Occipital lobe (tissue), 2 donors: ENCODE data around the gene OR2D2. TPM values are rescaled to one million over a fixed set of nuclear protein-coding genes. Genes with fewer than 3 reads are reported as not detected.
"Not testable (repeated sequence)": the region's sequence is repeated elsewhere in the genome, so short reads cannot be mapped to it uniquely, and the experiment has no call there.

Source experiments
- DNase-seq: peaks from one replicate; lab custom pipeline; 2025; lab: John Stamatoyannopoulos, UW
- total RNA-seq: library from RNA; depleted of rRNA; stranded (reverse); fragments of >200 nt; gene quantifications from one replicate; pipeline ENCODE4 v1.2.3, GENCODE V29; 2014

The OR2D2 gene
- total RNA-seq, 1 donor from 2014 or later: 0.31 TPM

GRCh38 chr11:6882751-6883150 is 9.5 kb downstream of the OR2D2 start:
- DNase-seq: no peak

- no peak for DNase-seq
Observed at GRCh38 chr11:6876914-6877313, 15.4 kb downstream of the OR2D2 start.

- DNase-seq: no peak
Observed at GRCh38 chr11:6876325-6876724, 16.0 kb downstream of the OR2D2 start, which contains the start of gene OR10A4. TSS of gene OR10A4 (plus strand) at chr11:6876625. CDS start at chr11:6876648, 23 bp downstream.

- DNase-seq: no peak
Observed at GRCh38 chr11:6875761-6876160, 16.5 kb downstream of the OR2D2 start.

- DNase-seq: no peak
Observed at GRCh38 chr11:6871278-6871677, 21.0 kb downstream of the OR2D2 start.

- DNase-seq: no peak
Observed at GRCh38 chr11:6864438-6864837, 27.9 kb downstream of the OR2D2 start.

- no peak for DNase-seq
Observed at GRCh38 chr11:6862961-6863360, 29.3 kb downstream of the OR2D2 start, which contains the start of gene OR10A2. TSS of gene OR10A2 (plus strand) at chr11:6863057. CDS start at chr11:6869755, 6,698 bp downstream.

- no peak for DNase-seq
Observed at GRCh38 chr11:6856871-6857270, 35.4 kb downstream of the OR2D2 start.

GRCh38 chr11:6855971-6856541 is 36.2 kb downstream of the OR2D2 start:
- DNase-seq: no peak

- not testable (repeated sequence) for DNase-seq
Observed at GRCh38 chr11:6854801-6855200, 37.5 kb downstream of the OR2D2 start.

- DNase-seq: no peak
Observed at GRCh38 chr11:6850526-6850925, 41.8 kb downstream of the OR2D2 start.

GRCh38 chr11:6845383-6845782 is 46.9 kb downstream of the OR2D2 start, which contains the start of gene OR10A5:
TSS of gene OR10A5 (plus strand) at chr11:6845683. CDS start at chr11:6845683, 0 bp downstream.
- no peak for DNase-seq

GRCh38 chr11:6844356-6844755 is 47.9 kb downstream of the OR2D2 start:
- DNase-seq: no peak

GRCh38 chr11:6843670-6844069 is 48.6 kb downstream of the OR2D2 start:
- DNase-seq: no peak

- DNase-seq: no peak
Observed at GRCh38 chr11:6841694-6842093, 50.6 kb downstream of the OR2D2 start.

Other genes with a start within 250 kb of the OR2D2 start
- 49.9 TPM for gene DCHS1, start 236.7 kb downstream of the OR2D2 start, total RNA-seq
- gene MRPL17, start 209.2 kb downstream of the OR2D2 start, total RNA-seq: 22.3 TPM
- gene OR2AG2, start 120.5 kb downstream of the OR2D2 start, total RNA-seq: 0.47 TPM
- not detected for gene OR2AG1, start 109.5 kb downstream of the OR2D2 start, total RNA-seq
- 0.47 TPM for gene OR6A2, start 92.8 kb downstream of the OR2D2 start, total RNA-seq
- gene OR10A5, start 46.8 kb downstream of the OR2D2 start, total RNA-seq: not detected
- not detected for gene OR10A2, start 29.4 kb downstream of the OR2D2 start, total RNA-seq
- gene OR10A4, start 15.9 kb downstream of the OR2D2 start, total RNA-seq: not detected
- not detected for gene OR2D3, start 28.5 kb upstream of the OR2D2 start, total RNA-seq
- gene ZNF215, start 33.9 kb upstream of the OR2D2 start, total RNA-seq: 5.6 TPM
- gene ZNF214, start 127.8 kb upstream of the OR2D2 start, total RNA-seq: 17.9 TPM
- 0.94 TPM for gene NLRP14, start 128.0 kb upstream of the OR2D2 start, total RNA-seq
- not detected for gene RBMXL2, start 196.5 kb upstream of the OR2D2 start, total RNA-seq